Amniotic stem cell (primary cell): ENCODE results near the gene DLX2.

ENCODE experiments used
- DNase-seq: peaks from one replicate; lab custom pipeline; 2025; lab: John Stamatoyannopoulos, UW

DLX2 gene

DNA sequence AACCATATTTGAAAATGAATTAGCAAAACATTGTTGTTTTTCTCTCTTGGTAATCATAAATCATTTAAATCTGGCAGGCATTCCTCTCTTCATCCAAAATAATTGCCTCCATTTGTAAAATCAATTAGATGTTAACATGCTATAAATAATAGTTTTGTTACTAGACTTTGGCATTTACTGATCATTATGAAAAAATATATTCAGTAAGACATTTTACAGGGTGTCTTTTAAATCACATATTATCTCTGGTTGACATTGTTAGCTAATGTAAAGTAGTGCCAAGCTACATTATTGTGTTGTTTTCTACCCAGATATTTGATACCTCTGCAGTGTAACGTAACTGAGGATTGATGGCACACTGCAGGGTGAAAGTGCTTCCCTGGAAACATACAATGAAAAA, 49.2 kb downstream of the DLX2 start:
- DNase-seq: no peak

DNA sequence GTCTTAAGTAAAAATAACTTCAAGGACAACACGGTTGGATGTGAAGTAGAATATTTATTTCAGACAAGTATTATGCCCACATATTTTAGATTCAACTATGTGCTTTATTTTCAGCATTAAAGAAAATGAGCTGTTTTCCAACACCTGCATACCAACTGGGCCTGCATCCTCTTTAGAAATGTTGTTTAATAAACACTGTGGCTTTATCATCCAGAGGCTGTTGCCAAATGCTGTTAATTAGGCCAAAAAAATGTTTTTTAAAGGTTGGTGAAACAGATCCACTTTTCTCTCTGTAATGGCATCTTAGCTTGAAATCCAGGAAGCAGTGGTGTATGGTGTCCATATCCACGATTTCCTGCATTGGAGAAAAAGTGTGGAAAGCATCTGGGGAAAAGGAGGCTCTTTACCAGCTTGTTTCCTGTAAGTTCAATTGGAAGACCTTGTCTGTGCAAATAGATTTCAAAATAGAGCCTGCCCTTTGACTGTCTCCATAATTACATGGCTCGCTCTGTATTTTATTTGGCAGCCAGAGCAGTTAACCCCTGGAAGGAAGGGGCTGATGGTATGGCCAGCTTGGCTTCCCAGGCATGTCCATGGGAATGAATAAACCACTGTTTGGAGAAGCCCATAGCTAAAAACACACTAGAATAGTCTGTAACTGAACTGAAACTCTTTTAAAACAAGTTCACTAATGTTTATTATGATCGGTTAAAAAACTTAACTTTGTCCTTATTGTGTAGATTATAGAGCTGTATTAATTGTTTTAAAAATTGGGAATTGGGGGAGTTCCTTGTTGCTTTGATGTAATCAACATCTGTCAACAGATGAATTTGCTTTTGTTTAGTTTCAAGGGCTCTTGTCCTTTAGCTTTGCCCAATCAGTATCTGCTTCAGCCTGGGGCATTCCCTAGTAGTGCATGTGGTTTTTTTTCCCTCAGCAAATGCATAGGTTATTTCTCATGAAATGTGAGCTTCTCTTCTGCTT, 50.4 kb downstream of the DLX2 start:
- DNase-seq: no peak

GRCh38 chr2:172050479-172051125, 52.1 kb downstream of the DLX2 start:
- no peak for DNase-seq

GRCh38 chr2:172049567-172050120, 53.1 kb downstream of the DLX2 start:
- DNase-seq: no peak
